Mesenteric fat pad (tissue), 1 donor: Measurements from ENCODE around the gene CCDC18. TPM values are rescaled to one million over a fixed set of nuclear protein-coding genes. Genes with fewer than 3 reads are reported as not detected.

ENCODE experiments used
- DNase-seq: peaks from one replicate; pipeline ENCODE4 v3.0.0-alpha.2; 2020; ENCODE audit warnings: low spot score
- total RNA-seq: library from RNA; stranded (reverse); fragmentation: NEBNext Ultra II Directional; extraction: Animal tissue kit (Norgen Biotek cat#: 25700); gene quantifications from one replicate; pipeline ENCODE4 v1.2.1, GENCODE V29; 2021
- donor health status: DM: yes; HTN: yes; CAD: no.

Gene CCDC18
- total RNA-seq, 1 donor from 2014 or later = 6.9 TPM

- DNase-seq = no peak
These were observed 126.4 kb downstream of the CCDC18 start for GRCh38 chr1:93306920-93307319.

DNA sequence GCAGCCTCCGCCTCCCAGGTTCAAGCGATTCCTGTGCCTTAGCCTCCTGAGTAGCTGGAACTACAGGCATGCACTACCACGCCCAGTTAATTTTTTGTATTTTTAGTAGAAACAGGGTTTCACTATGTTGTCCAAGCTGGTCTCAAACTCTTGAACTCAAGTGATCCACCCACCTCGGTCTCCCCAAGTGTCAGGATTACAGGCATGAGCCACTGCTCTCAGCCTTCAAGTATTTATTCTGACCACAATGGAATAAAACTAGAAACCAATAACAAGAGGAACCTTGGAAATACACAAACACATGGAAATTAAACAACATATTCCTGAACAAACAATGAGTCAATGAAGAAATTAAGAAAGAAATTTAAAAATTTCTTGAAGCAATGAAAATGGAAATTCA, 132.5 kb downstream of the CCDC18 start:
- no peak for DNase-seq

- no peak for DNase-seq
These were observed 136.7 kb downstream of the CCDC18 start for GRCh38 chr1:93317207-93317606.

DNA sequence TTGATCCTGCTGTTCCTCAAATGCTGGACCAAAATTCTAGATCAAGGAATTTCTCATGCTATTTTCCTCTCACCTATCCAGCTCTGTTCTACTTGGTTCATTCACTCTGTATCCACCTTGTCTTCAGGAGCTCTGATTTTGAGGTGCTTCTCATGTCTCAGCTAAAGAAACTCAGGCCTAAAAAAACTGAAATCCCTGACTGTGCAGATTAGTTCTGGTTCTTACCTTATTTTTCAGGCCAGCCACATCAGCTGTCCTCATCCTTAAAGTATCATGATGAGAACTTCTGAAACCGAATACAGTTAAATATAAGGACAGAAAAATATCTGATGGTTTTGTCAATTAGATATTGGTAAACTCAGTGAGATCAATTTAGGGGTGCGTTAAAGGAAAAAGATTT, 137.4 kb downstream of the CCDC18 start:
- DNase-seq = no peak

DNA sequence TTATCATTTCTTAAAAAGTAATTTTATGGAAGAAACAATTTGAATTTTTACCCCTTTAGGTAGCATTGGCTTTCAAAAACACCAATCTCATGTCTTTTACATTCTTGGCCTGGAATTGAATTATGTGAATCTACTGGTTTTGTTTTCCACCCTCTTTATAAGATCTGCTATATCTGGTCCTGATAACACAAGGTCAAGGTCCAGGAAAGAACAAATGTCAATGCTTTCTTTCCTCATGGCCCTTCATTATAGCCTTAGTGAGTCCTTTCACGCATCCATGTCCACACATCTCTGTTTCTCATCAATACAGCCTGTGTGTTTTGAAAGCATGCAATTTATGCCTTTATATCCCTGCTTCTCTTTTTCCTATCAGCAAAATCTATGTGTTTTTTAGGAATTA, 141.2 kb downstream of the CCDC18 start:
- no peak for DNase-seq

- DNase-seq = no peak
These were observed 141.8 kb downstream of the CCDC18 start for GRCh38 chr1:93322349-93322748.

GRCh38 chr1:93323185-93323820, 142.8 kb downstream of the CCDC18 start:
- DNase-seq = no peak

DNA sequence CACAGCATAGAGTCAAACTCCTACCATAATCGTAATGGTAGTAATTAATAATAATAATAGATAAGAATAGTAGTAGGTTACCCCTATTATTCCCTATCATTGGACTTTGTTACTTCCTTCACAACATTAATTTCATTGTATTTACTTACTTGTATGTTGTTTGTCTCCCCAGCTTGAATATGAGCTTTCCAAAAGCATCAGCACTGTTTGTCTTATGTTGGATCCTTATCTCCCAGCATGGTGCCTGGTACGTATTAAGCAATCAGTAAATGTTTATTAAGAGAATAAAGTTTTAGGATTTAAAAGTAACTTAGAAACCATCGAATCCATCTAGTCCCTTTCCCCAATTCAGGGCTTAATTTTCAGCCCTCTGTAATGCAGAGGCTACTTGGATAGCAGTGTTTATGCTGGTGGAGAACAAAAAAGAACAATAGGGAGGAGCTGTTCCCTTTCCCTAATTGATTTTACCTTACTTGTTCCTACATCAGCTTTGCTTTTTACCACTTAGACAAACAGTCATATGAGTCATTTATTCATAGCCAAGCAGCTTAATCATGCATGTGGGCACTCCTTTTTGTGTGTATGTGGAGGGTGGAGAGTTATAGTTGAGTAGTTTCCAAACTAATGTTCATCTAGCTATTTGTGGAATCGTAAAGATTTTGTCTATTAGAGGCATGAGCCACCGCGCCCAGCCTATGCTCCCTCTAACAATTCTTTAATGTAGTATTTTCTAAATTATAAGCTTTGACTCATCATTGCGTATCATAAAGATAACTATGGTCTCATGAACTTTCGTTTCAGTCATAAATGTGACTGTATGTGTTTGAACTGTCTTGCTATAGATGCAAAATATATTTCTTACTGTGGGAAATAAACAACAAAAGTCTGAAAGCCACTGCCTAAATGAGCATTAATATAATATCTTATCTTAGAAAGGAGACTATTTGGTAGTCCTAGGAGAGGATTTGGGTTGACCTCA, 144.3 kb downstream of the CCDC18 start:
- DNase-seq = no peak

Other genes starting within 250 kb of the CCDC18 start
- gene DIPK1A, start 219.3 kb upstream of the CCDC18 start, total RNA-seq = 25.9 TPM
- 15.8 TPM for gene MTF2, start 101.4 kb upstream of the CCDC18 start, total RNA-seq
- 109 TPM for gene TMED5, start 311 bp upstream of the CCDC18 start, total RNA-seq
- 40.1 TPM for gene DR1, start 165.2 kb downstream of the CCDC18 start, total RNA-seq